Activated CD8-positive, alpha-beta memory T cell treated with anti-CD3 and anti-CD28 coated beads, Interleukin-2, amount 50 U/mL, for 4 hours (primary cell): ENCODE results near the gene KLF2.
A peak's percentile ranks its signal among the peaks of the same experiment; 100 is the strongest.
"Not testable (repeated sequence)": the region's sequence is repeated elsewhere in the genome, so short reads cannot be mapped to it uniquely, and the experiment has no call there.

Source experiments
- DNase-seq: peaks from one replicate; pipeline ENCODE4 v3.0.0-alpha.2; 2020

Gene KLF2

GRCh38 chr19:16338470-16339360 is 14.1 kb downstream of the KLF2 start:
- DNase-seq = peak; percentile 51

GRCh38 chr19:16339361-16339725 is 14.7 kb downstream of the KLF2 start:
- no peak for DNase-seq

GRCh38 chr19:16340092-16340491 is 15.5 kb downstream of the KLF2 start:
- no peak for DNase-seq

GRCh38 chr19:16340654-16341053 is 16.0 kb downstream of the KLF2 start:
- no peak for DNase-seq

- DNase-seq = peak; percentile 52
These were observed 17.5 kb downstream of the KLF2 start for GRCh38 chr19:16342002-16342715.

- no peak for DNase-seq
These were observed 18.5 kb downstream of the KLF2 start for GRCh38 chr19:16343156-16343555.

GRCh38 chr19:16345457-16345856 is 20.8 kb downstream of the KLF2 start:
- DNase-seq = no peak

GRCh38 chr19:16347099-16347498 is 22.5 kb downstream of the KLF2 start:
- not testable (repeated sequence) for DNase-seq

- DNase-seq = no peak
These were observed 23.1 kb downstream of the KLF2 start for GRCh38 chr19:16347706-16348105.

GRCh38 chr19:16349551-16350152 is 25.0 kb downstream of the KLF2 start:
- DNase-seq = no peak

- no peak for DNase-seq
These were observed 26.6 kb downstream of the KLF2 start for GRCh38 chr19:16351133-16351809.

- DNase-seq = no peak
These were observed 30.8 kb downstream of the KLF2 start for GRCh38 chr19:16355293-16356043.

GRCh38 chr19:16358456-16358855 is 33.8 kb downstream of the KLF2 start:
- no peak for DNase-seq

GRCh38 chr19:16359074-16359473 is 34.4 kb downstream of the KLF2 start:
- DNase-seq = no peak

GRCh38 chr19:16359964-16360363 is 35.3 kb downstream of the KLF2 start:
- DNase-seq = no peak

GRCh38 chr19:16360738-16361137 is 36.1 kb downstream of the KLF2 start:
- DNase-seq = no peak

GRCh38 chr19:16361254-16361653 is 36.6 kb downstream of the KLF2 start:
- DNase-seq = no peak

GRCh38 chr19:16361926-16362325 is 37.3 kb downstream of the KLF2 start:
- DNase-seq = no peak

GRCh38 chr19:16363133-16363851 is 38.7 kb downstream of the KLF2 start:
- DNase-seq = no peak

GRCh38 chr19:16363852-16364230 is 39.2 kb downstream of the KLF2 start:
- DNase-seq = no peak

- no peak for DNase-seq
These were observed 39.7 kb downstream of the KLF2 start for GRCh38 chr19:16364231-16364865.
